H1 (cell line): ENCODE data around the gene ZFHX2. TPM values are rescaled to one million over a fixed set of nuclear protein-coding genes. Genes with fewer than 3 reads are reported as not detected.

Experiments
- CTCF ChIA-PET: fragments of 300-600 bp; sonication (Branson Sonifier 250); formaldehyde crosslinking; loops from one replicate; lab custom pipeline; 2021; ENCODE audit not compliant: partially characterized antibody; lab: Charles Lee
- POLR2A ChIA-PET: fragments of 300-600 bp; sonication (Branson Sonifier 250); formaldehyde crosslinking; loops from one replicate; lab custom pipeline; 2021; ENCODE audit warnings: inconsistent platforms; ENCODE audit not compliant: partially characterized antibody; lab: Charles Lee
- DNase-seq, 2 experiments: peaks; one replicate each; pipeline versions ENCODE4 v3.0.0 to v3.0.0-alpha.2; 2010 to 2022; ENCODE audit warnings: low spot score in 2 of 2, low read depth in 1 of 2, mixed read lengths in 1 of 2
- FAIRE-seq: peaks from 2 replicates; lab custom pipeline; 2011; peaks lifted over from hg19 to GRCh38; lab: Jason Lieb, UNC
- H2AFZ ChIP-seq: 2 replicates; pipeline ENCODE4 v1.8.1; 2012; ENCODE audit warnings: low read length, inconsistent platforms
- H2AK5ac ChIP-seq: 2 replicates; pipeline ENCODE4 v1.6.1; 2013; ENCODE audit warnings: low read depth, low read length
- H2BK120ac ChIP-seq: replicated peaks from 2 replicates; pipeline ENCODE3; 2013; ENCODE audit warnings: low read depth, low read length, inconsistent platforms
- H2BK12ac ChIP-seq: 2 replicates; pipeline ENCODE4 v1.6.1; 2013; ENCODE audit warnings: low read depth, low read length
- H2BK15ac ChIP-seq: 2 replicates; pipeline ENCODE4 v1.6.1; 2013; ENCODE audit warnings: low read length
- H2BK20ac ChIP-seq: 2 replicates; pipeline ENCODE4 v1.6.1; 2013; ENCODE audit warnings: low read length
- H2BK5ac ChIP-seq: 2 replicates; pipeline ENCODE4 v1.6.1; 2013; ENCODE audit warnings: low read depth, low read length
- H3K14ac ChIP-seq: 2 replicates; pipeline ENCODE4 v1.6.1; 2013; ENCODE audit warnings: inconsistent platforms; ENCODE audit not compliant: insufficient read length
- H3K18ac ChIP-seq: 2 replicates; pipeline ENCODE4 v1.6.1; 2013; ENCODE audit warnings: low read length; ENCODE audit errors: extremely low read depth
- H3K23ac ChIP-seq: 2 replicates; pipeline ENCODE4 v1.6.1; 2013; ENCODE audit warnings: inconsistent platforms; ENCODE audit not compliant: insufficient read length
- H3K23me2 ChIP-seq: 2 replicates; pipeline ENCODE4 v1.6.1; 2013; ENCODE audit warnings: low read depth, low read length
- H3K27ac ChIP-seq: 2 replicates; pipeline ENCODE4 v1.6.1; 2011; ENCODE audit warnings: low read depth, low read length, inconsistent platforms
- H3K27me3 ChIP-seq, 4 experiments: replicated peaks in 1 of 4; 1 replicate in 1 of 4; 2 replicates in 3 of 4; pipeline versions ENCODE4 v1.6.1 to v1.8.1; 2011 to 2013; ENCODE audit warnings: low read length in 3 of 4, mild to moderate bottlenecking in 3 of 4, inconsistent platforms in 2 of 4, mixed read lengths in 2 of 4, moderate library complexity in 1 of 4; ENCODE audit not compliant: control insufficient read depth in 3 of 4, insufficient read depth in 3 of 4; ENCODE audit errors: extremely low read depth in 1 of 4
- H3K36me3 ChIP-seq, 4 experiments: 2 replicates each; pipeline versions ENCODE4 v1.6.1 to v1.8.1; 2011 to 2013; ENCODE audit warnings: mild to moderate bottlenecking in 4 of 4, low read length in 3 of 4, moderate library complexity in 2 of 4, control low read depth in 1 of 4, inconsistent platforms in 1 of 4; ENCODE audit not compliant: insufficient read depth in 4 of 4, control insufficient read depth in 2 of 4
- H3K4ac ChIP-seq: replicated peaks from 2 replicates; pipeline ENCODE3; 2013; ENCODE audit warnings: low read length, low read depth, mixed read lengths, inconsistent platforms; ENCODE audit not compliant: insufficient read length
- H3K4me1 ChIP-seq, 4 experiments: replicated peaks in 1 of 4; 1 replicate in 1 of 4; 2 replicates in 3 of 4; pipeline versions ENCODE4 v1.6.1 to v1.8.1; 2011 to 2013; ENCODE audit warnings: low read length in 3 of 4, inconsistent platforms in 2 of 4, mixed read lengths in 1 of 4; ENCODE audit not compliant: insufficient read depth in 4 of 4, control insufficient read depth in 3 of 4
- H3K4me2 ChIP-seq, 2 experiments: 2 replicates each; pipeline versions ENCODE4 v1.6.1 to v1.8.1; 2011 to 2013; ENCODE audit warnings: low read depth in 2 of 2, low read length in 2 of 2, control low read depth in 1 of 2, inconsistent platforms in 1 of 2, mild to moderate bottlenecking in 1 of 2; ENCODE audit not compliant: insufficient read depth in 1 of 2
- H3K4me3 ChIP-seq, 4 experiments: fragments of 200-600, 300-600 bp in 1 of 4; sonication (generic), shearing (Covaris generic), sonication (Bioruptor Twin) in 1 of 4; 2 replicates each; pipeline versions ENCODE4 v1.5.1 to v1.8.1; 2011 to 2016; ENCODE audit warnings: low read length in 4 of 4, low read depth in 3 of 4, control low read depth in 2 of 4, inconsistent platforms in 2 of 4, mild to moderate bottlenecking in 2 of 4, mixed read lengths in 1 of 4, moderate library complexity in 1 of 4; ENCODE audit not compliant: insufficient read depth in 2 of 4; ENCODE audit errors: extremely low read depth in 1 of 4
- H3K56ac ChIP-seq: replicated peaks from 2 replicates; pipeline ENCODE3; 2013; ENCODE audit warnings: low read depth, mild to moderate bottlenecking, mixed read lengths, low read length, inconsistent platforms; ENCODE audit not compliant: insufficient read length
- H3K79me1 ChIP-seq: 2 replicates; pipeline ENCODE4 v1.6.1; 2013; ENCODE audit warnings: low read depth, low read length, control low read depth
- H3K79me2 ChIP-seq, 2 experiments: 2 replicates each; pipeline versions ENCODE4 v1.6.1 to v1.8.1; 2012 to 2013; ENCODE audit warnings: low read length in 2 of 2, mild to moderate bottlenecking in 2 of 2, inconsistent platforms in 1 of 2; ENCODE audit not compliant: insufficient read depth in 2 of 2, control insufficient read depth in 1 of 2
- H3K9ac ChIP-seq, 4 experiments: replicated peaks in 1 of 4; 1 replicate in 1 of 4; 2 replicates in 3 of 4; pipeline versions ENCODE4 v1.6.1 to v1.8.1; 2011 to 2013; ENCODE audit warnings: low read depth in 3 of 4, low read length in 3 of 4, control low read depth in 2 of 4, mild to moderate bottlenecking in 2 of 4, moderate library complexity in 2 of 4, inconsistent platforms in 1 of 4; ENCODE audit errors: extremely low read depth in 1 of 4
- H3K9me3 ChIP-seq, 2 experiments: 2 replicates each; pipeline versions ENCODE4 v1.6.1 to v1.8.1; 2012 to 2013; ENCODE audit warnings: mild to moderate bottlenecking in 2 of 2, moderate library complexity in 2 of 2, control low read depth in 1 of 2, inconsistent platforms in 1 of 2, low read depth in 1 of 2, low read length in 1 of 2, mixed read lengths in 1 of 2; ENCODE audit not compliant: insufficient read depth in 2 of 2
- H4K20me1 ChIP-seq, 2 experiments: replicated peaks in 1 of 2; 2 replicates each; pipeline versions ENCODE3 to v1.8.1; 2011 to 2013; ENCODE audit warnings: inconsistent platforms in 2 of 2, low read length in 2 of 2, mild to moderate bottlenecking in 1 of 2; ENCODE audit not compliant: insufficient read depth in 2 of 2, control insufficient read depth in 1 of 2
- H4K5ac ChIP-seq: 2 replicates; pipeline ENCODE4 v1.6.1; 2013; ENCODE audit warnings: low read length, low read depth, mixed read lengths, inconsistent platforms; ENCODE audit not compliant: insufficient read length
- H4K8ac ChIP-seq: 2 replicates; pipeline ENCODE4 v1.8.0; 2013; ENCODE audit warnings: mild to moderate bottlenecking, moderate library complexity, low read length, inconsistent platforms; ENCODE audit not compliant: insufficient read depth; ENCODE audit errors: extremely low read depth
- H4K91ac ChIP-seq: replicated peaks from 2 replicates; pipeline ENCODE3; 2013; ENCODE audit warnings: low read length, mixed read lengths, inconsistent platforms; ENCODE audit not compliant: insufficient read length
- ASH2L ChIP-seq: fragments of 200-600, 300-600 bp; sonication (generic); IDR thresholded peaks from one replicate; pipeline ENCODE4 v1.7.1; 2017; ENCODE audit warnings: low read length
- BRCA1 ChIP-seq: IDR thresholded peaks from 2 replicates; pipeline ENCODE4 v1.6.1; 2012; ENCODE audit warnings: low read depth, low read length, improper control_type of control experiment
- CHD2 ChIP-seq: IDR thresholded peaks from 2 replicates; pipeline ENCODE4 v1.6.1; 2012; ENCODE audit warnings: low read length, improper control_type of control experiment
- EP300 ChIP-seq, 2 experiments: IDR thresholded peaks; 1 replicate in 1 of 2; 2 replicates in 1 of 2; pipeline ENCODE4 v1.6.1; 2011 to 2012; ENCODE audit warnings: low read depth in 2 of 2, low read length in 2 of 2, mild to moderate bottlenecking in 2 of 2, borderline replicate concordance in 1 of 2, inconsistent platforms in 1 of 2, moderate library complexity in 1 of 2
- HDAC6 ChIP-seq: IDR thresholded peaks from one replicate; pipeline ENCODE4 v1.7.1; 2012; ENCODE audit warnings: low read depth, mild to moderate bottlenecking, inconsistent platforms, low read length, moderate library complexity
- MAFK ChIP-seq: IDR thresholded peaks from 2 replicates; pipeline ENCODE4 v1.6.1; 2012; ENCODE audit warnings: low read depth, mild to moderate bottlenecking, improper control_type of control experiment, low read length
- PHF8 ChIP-seq: fragments of 200-600 bp; sonication (generic); conservative IDR thresholded peaks from 2 replicates; pipeline ENCODE4 v1.7.1; 2012; ENCODE audit warnings: low read depth, mild to moderate bottlenecking, inconsistent platforms, low read length, moderate library complexity
- RAD21 ChIP-seq, 2 experiments: IDR thresholded peaks in 1 of 2; conservative IDR thresholded peaks in 1 of 2; 2 replicates each; pipeline ENCODE4 v1.6.1; 2011; ENCODE audit warnings: low read depth in 2 of 2, low read length in 2 of 2, improper control_type of control experiment in 1 of 2, inconsistent platforms in 1 of 2, mild to moderate bottlenecking in 1 of 2, moderate library complexity in 1 of 2
- RNF2 ChIP-seq: fragments of 200-900, 300-1000 bp; sonication (generic); IDR thresholded peaks from 2 replicates; pipeline ENCODE4 v1.7.1; 2016; ENCODE audit warnings: borderline replicate concordance, low read depth, mild to moderate bottlenecking, antibody characterized with exemption, low read length; ENCODE audit not compliant: poor library complexity, severe bottlenecking; ENCODE audit errors: missing control alignments
- SUZ12 ChIP-seq: fragments of 200-600 bp; sonication (generic); IDR thresholded peaks from 2 replicates; pipeline ENCODE4 v1.6.1; 2012; ENCODE audit warnings: mild to moderate bottlenecking, inconsistent platforms, low read length, moderate library complexity, mixed read lengths
- TAF1 ChIP-seq: IDR thresholded peaks from 2 replicates; pipeline ENCODE4 v1.6.1; 2011; ENCODE audit warnings: mild to moderate bottlenecking, low read depth, low read length
- TCF12 ChIP-seq: IDR thresholded peaks from 2 replicates; pipeline ENCODE4 v1.6.1; 2011; ENCODE audit warnings: low read depth, mild to moderate bottlenecking, low read length
- TEAD4 ChIP-seq: IDR thresholded peaks from 2 replicates; pipeline ENCODE4 v1.6.1; 2012; ENCODE audit warnings: low read depth, low read length, inconsistent platforms, mixed read lengths
- YY1 ChIP-seq: IDR thresholded peaks from 2 replicates; pipeline ENCODE4 v1.6.1; 2011; ENCODE audit warnings: low read depth, mild to moderate bottlenecking, low read length
- WGBS, 2 experiments: shearing (Covaris generic) in 1 of 2; methylation state at CpG; one replicate each; pipeline versions ENCODE4 v1.1.6 to v1.1.7; 2013 to 2015; ENCODE audit warnings: low lambda C conversion rate in 2 of 2, mixed read lengths in 2 of 2, inconsistent platforms in 1 of 2, low coverage in 1 of 2, missing lambda C conversion rate in 1 of 2; ENCODE audit not compliant: insufficient replicate concordance in 2 of 2, insufficient coverage in 1 of 2, insufficient read length in 1 of 2; ENCODE audit errors: extremely low coverage in 1 of 2, missing lambda C conversion rate in 1 of 2; 5-methylcytosine and 5-hydroxymethylcytosine counted together
- polyA plus RNA-seq, 7 experiments: library from polyadenylated mRNA; depleted of rRNA in 3 of 7; stranded (reverse) in 5 of 7; unstranded in 2 of 7; fragments of >200 nt in 5 of 7; fragments of 200-250 nt in 2 of 7; gene quantifications; 1 replicate in 5 of 7; 2 replicates in 1 of 7; 4 replicates in 1 of 7; pipeline versions ENCODE4 v1.2.1 to v1.2.3, GENCODE V29; 2011 to 2013; ENCODE audit warnings: missing spikeins in 2 of 7, mixed read lengths in 2 of 7
- total RNA-seq: library from RNA; stranded (reverse); fragmentation: NEBNext Ultra II Directional; extraction: Animal tissue kit (Norgen Biotek cat#: 25700); gene quantifications from 2 replicates; pipeline ENCODE4 v1.2.1, GENCODE V29; 2021

ZFHX2 gene
- total and polyA plus RNA-seq, 2 of the 8 experiments (the other 6 are each of a cell fraction or from before 2014, with no cell fraction given), result 2.7 to 27.0 TPM

DNA sequence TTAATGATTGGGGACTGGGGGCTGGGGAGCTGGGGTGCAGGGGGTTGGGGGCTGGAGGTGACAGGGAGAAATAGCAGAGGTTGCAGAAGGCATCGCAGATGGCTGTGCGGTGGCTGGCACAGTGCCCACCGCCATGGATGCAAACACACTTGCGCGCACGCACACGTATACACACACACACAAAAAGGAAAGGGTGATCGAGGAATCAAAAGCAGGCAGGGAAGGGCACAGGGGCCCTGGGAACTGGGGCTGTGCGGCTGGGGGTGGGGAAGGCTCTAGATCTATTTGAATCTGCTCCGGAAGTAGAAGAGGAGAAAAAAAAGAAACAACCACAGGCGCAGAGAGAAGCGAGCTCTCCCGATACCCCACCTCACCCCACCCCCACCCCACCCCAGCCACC lies 39.4 kb downstream of the ZFHX2 start:
- Histone ChIP-seq H3K18ac (no peak overlapping the region), H3K4me2 (no peak overlapping the region), H3K27me3 (peaks cover 0 to 4% (median 0%) of the 10 kb centered on the region in 4 experiments; a peak in 1 of 7 replicates), H2BK15ac (no peak overlapping the region), H2BK20ac (no peak overlapping the region), H3K9ac (no peak overlapping the region), H3K23me2 (no peaks in the 10 kb centered on the region), H2AFZ (no peak overlapping the region), H3K23ac (no peak overlapping the region), H4K8ac (no peak overlapping the region), H3K4me3 (no peak overlapping the region), H4K20me1 (no peaks in the 10 kb centered on the region), H2BK5ac (peak overlapping the region; percentile 57; the same call in 1 of the 2 replicates), H3K79me1 (no peaks in the 10 kb centered on the region), H2AK5ac (no peak overlapping the region), H2BK120ac (no peak overlapping the region), H3K4me1 (peaks cover 0 to 5% (median 2%) of the 10 kb centered on the region in 4 experiments; a peak in 3 of 7 replicates), H3K56ac (no peak overlapping the region), H4K5ac (no peak overlapping the region), H4K91ac (no peak overlapping the region), H2BK12ac (no peak overlapping the region), H3K4ac (no peak overlapping the region), H3K27ac (no peak overlapping the region), H3K79me2 (no peaks in the 10 kb centered on the region), H3K14ac (no peak overlapping the region), H3K36me3 (no peaks in the 10 kb centered on the region), H3K9me3 (no peaks in the 10 kb centered on the region)
- no peak for DNase-seq
- WGBS, 2 experiments, result 95% methylated on average over 9 of the region's 13 CpGs; no CpG with 5 or more reads in 1 of the 2 experiments
- POLR2A ChIA-PET, result interaction anchor here (1.3 to 48.3 kb wide), 4 partner anchors 18 to 35 kb away, joined by 4 to 1523 read pairs (median 8); partner anchors contain the start of genes AP1G2, THTPA and ZFHX2
- no peak for FAIRE-seq
- CTCF ChIA-PET, result interaction anchor here (1.4 to 70.5 kb wide), 6 partner anchors 11 to 41 kb away, joined by 4 to 2092 read pairs (median 8); partner anchors contain the start of genes AP1G2, NGDN, THTPA and ZFHX2
- TF ChIP-seq YY1 (no peak), CHD2 (no peak), RNF2 (no peak), TCF12 (no peak), TEAD4 (no peak), TAF1 (no peak), SUZ12 (no peak), ASH2L (no peak), PHF8 (no peak), BRCA1 (no peak), RAD21 (IDR thresholded peaks at IDR 0.05 in 1 of 2, conservative IDR thresholded peaks at IDR 0.05 in 1 of 2; ENCODE audit: low read depth in 2 of 2, low read length in 2 of 2) (no peak), MAFK (no peak), HDAC6 (no peak), EP300 (IDR thresholded peaks at IDR 0.05; ENCODE audit: borderline replicate concordance in 1 of 2, low read depth in 2 of 2, low read length in 2 of 2) (no peak)
